ENCODE results near the gene SYT17.
"Not testable (repeated sequence)": the region's sequence is repeated elsewhere in the genome, so short reads cannot be mapped to it uniquely, and the experiment has no call there.

SYT17 gene

GRCh38 chr16:19174478-19174877 lies 6.4 kb downstream of the SYT17 start:
- DNase-seq: no peak

GRCh38 chr16:19175492-19176262 lies 7.6 kb downstream of the SYT17 start:
- no peak for DNase-seq

GRCh38 chr16:19177111-19177739 lies 9.2 kb downstream of the SYT17 start:
- no peak for DNase-seq

GRCh38 chr16:19179546-19180490 lies 11.8 kb downstream of the SYT17 start:
- peak in 1 of 2 experiments; percentile 7 for DNase-seq

GRCh38 chr16:19180741-19181140 lies 12.7 kb downstream of the SYT17 start:
- DNase-seq: no peak

DNA sequence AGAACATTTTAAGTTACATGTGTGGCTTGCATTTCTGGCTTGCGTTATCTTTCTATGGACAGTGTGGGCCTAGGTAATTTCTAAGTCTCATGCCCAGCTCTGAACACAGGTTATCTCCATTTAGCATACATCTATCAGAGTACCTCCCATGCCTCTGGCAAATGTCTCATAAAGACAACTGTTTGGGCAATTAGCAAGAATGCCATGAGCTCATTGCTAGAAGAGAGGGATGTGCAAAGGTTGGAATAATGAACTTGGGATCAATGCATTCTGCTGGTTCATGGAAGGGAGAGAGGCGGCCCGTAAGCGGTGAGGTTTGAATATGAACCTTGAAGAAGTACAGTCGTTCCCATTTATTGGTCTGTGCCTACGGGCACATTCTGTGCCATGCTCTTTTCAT lies 14.4 kb downstream of the SYT17 start:
- DNase-seq: no peak

- DNase-seq: no peak
Measured at GRCh38 chr16:19183187-19183586, 15.1 kb downstream of the SYT17 start.

DNA sequence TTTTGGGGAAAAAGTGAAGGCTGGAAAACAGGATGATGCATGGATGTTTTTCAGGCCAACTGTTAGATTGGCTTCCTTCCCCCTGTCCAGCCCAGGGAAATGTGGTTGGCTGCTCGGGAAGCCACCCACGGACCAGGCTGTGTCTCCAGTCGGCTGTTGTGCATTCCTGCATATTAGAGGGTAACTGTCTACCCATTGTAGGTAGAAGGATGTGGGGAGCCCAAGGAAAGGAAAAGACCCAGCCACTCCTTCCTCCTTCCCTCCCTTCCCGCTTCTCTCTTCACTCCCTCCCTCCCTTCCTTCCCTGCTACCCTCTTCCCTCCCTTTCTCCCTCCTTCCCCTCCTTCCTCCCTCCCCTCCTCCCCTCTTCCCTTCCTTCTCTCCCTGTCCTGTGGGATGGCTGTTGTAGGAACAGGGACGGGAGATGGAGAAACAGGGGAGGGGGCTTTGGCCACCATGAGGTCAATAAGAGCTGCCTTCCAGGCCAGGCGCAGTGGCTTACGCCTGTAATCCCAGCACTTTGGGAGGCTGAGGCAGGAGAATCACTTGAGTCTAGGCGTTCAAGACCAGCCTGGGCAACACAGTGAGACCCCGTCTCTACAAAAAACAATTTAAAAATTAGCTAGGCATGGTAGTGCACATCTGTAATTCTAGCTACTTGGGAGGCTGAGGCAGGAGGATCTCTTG lies 16.9 kb downstream of the SYT17 start:
- no peak for DNase-seq

DNA sequence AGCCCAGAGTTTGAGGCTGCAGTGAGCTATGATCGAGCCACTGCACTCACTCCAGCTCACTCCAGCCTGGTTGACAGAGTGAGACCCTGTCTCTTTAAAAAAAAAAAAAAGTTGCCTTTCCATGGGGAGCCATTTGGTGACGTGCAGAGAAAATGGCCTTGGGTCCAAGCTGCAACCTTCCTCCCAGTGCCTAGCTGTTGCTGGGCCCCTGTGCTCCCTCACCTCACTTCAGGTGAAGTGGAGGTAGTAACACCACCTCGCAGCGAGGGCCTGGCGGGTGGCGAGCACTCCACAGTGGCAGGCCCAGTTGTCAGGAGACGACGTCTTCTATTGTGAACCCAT lies 17.4 kb downstream of the SYT17 start:
- no peak for DNase-seq

GRCh38 chr16:19186408-19186807 lies 18.4 kb downstream of the SYT17 start:
- no peak for DNase-seq

DNA sequence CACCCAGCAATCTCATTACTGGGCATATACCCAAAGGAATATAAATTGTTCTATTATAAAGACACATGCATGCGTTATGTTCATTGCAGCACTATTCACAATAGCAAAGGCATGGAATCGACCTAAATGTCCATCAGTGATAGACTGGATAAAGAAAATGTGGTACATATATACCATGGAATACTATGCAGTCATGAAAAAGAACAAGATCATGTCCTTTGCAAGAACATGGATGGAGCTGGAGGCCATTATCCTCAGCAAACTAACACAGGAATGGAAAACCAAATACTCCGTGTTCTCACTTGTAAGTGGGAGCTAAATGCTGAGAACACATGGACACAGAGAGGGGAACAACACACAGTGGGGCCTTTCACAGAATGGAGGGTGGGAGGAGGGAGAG lies 19.9 kb downstream of the SYT17 start:
- DNase-seq: not testable (repeated sequence)

GRCh38 chr16:19188406-19188805 lies 20.4 kb downstream of the SYT17 start:
- DNase-seq: no peak

DNA sequence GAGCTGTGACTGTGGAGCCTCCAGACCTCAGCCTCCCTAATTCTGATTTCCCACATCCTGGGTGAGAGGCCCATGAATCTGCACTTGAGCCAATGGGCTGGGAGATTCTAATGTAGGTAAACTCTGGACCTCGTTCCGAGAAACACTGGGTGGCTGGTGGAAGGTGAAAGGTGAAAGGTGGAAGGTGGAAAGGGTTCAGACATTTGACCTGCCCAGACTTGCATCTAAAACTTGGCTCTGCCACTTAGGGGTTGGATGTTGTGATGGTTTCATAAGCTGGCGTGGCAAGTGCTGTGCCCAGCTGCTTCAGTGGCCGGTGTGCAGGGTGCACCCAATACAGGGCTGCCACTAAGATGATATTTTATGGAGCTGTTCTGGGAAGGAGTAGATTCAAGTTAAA lies 24.8 kb downstream of the SYT17 start:
- no peak for DNase-seq

GRCh38 chr16:19196871-19197270 lies 28.8 kb downstream of the SYT17 start:
- no peak for DNase-seq

GRCh38 chr16:19203374-19203966 lies 35.4 kb downstream of the SYT17 start:
- no peak for DNase-seq

DNA sequence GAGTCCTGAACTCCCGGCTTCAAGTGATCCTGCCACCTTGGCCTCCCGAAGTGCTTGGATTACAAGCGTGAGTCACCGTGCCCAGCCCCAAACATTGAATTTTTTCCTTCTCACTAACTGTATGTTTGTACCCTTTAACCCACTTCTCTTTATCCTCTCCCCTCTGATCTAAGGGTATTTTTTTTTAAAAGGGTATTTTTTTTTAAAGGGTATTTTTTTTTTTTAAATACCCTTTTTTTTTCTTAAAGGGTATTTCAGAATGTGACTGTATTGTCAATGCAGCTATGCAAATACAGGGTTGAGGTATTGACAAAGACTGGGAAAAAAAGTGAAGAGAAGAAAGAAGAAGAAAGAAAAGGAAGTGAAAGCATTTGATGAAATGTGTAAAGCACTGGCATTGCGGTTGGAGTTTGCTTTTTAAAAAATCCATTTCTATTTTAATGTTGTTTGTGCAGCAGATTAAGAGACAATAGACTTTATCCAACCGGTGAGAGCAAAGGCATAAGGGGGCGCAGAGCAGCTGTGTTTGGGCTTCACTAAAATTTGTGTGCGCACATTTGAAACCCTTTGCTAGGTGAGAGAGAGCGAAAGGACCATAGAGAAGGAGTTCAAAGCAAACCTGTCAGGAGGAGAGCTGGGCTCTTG lies 42.4 kb downstream of the SYT17 start:
- DNase-seq: no peak

- no peak for DNase-seq
Measured at GRCh38 chr16:19210968-19211367, 42.9 kb downstream of the SYT17 start.

DNA sequence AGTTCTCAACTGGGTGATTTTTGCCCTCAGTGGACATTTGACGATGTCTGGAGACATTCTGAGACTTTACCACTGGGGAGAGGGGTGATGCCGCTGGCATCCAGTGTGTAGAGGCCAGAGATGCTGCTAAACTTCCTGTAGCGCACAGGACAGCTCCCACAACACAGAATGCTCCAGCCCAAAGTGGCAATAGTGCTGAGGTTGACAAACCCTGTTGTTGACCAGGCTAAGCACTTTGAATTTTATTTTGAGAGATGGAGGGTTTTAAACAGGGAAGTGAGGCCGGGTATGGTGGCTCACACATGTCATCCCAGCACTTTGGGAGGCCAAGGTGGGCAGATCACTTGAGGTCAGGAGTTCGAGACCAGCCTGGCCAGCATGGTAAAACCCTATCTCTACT lies 44.0 kb downstream of the SYT17 start:
- no peak for DNase-seq

DNA sequence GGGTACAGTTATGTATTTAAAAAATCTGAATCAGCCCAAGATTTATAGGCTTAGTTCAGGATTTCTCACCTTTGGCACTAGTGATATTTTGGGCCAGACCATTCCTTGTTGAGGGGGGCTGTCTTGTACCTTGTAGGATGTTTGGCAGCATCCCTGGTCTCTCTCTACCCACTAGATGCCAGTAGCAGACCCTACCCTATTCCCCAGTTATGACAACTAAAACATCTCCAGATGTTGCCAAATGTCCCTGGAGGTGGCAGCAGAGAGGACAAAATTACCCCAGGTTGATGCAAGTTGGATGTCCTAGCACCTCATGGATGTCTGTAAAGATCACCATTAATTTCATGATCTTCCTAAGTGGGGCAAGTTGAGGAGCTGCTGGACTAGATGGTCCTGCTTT lies 45.8 kb downstream of the SYT17 start:
- no peak for DNase-seq

DNA sequence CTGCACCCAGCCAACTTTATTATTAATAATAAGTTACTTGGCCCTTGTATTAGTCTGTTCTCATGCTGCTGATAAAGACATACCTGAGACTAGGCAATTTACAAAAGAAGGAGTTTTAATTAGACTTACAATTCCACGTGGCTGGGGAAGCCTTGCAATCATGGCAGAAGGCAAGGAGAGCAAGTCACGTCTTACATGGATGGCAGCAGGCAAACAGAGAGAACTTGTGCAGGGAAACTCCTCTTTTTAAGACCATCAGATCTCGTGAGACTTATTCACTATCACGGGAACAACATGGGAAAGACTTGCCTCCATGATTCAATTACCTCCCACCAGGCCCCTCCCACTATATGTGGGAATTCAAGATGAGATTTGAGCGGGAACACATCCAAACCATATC lies 47.7 kb downstream of the SYT17 start:
- no peak for DNase-seq

GRCh38 chr16:19218581-19218980 lies 50.5 kb downstream of the SYT17 start:
- no peak for DNase-seq

GRCh38 chr16:19219836-19220235 lies 51.8 kb downstream of the SYT17 start:
- DNase-seq: no peak

Measured in activated CD4-positive, alpha-beta T cell treated with anti-CD3 and anti-CD28 coated beads, Interleukin-2, amount 50 U/mL, for 4 hours (primary cell).